SK-MEL-5 (cell line): ENCODE measurements around the gene ZC3H10. TPM values are rescaled to one million over a fixed set of nuclear protein-coding genes. Genes with fewer than 3 reads are reported as not detected.

Experiments
- DNase-seq: peaks from one replicate; pipeline ENCODE4 v3.0.0-alpha.2; 2016; ENCODE audit warnings: low read depth, low spot score
- in situ Hi-C: cut with HindIII; loops from 2 replicates; pipeline ENCODE4 v1.10.0; 2016; ENCODE audit warnings: low sequenced_read_pairs, high pct_unique_total_duplicates, low pct_unique_long_range_greater_than_20kb
- total RNA-seq: library from RNA; depleted of rRNA; stranded (reverse); fragments of >200 nt; shearing (Covaris generic); gene quantifications from 2 replicates; pipeline ENCODE4 v1.2.3, GENCODE V29; 2014

The ZC3H10 gene
- total RNA-seq, 1 experiment from 2014 or later = 7.3 TPM

DNA sequence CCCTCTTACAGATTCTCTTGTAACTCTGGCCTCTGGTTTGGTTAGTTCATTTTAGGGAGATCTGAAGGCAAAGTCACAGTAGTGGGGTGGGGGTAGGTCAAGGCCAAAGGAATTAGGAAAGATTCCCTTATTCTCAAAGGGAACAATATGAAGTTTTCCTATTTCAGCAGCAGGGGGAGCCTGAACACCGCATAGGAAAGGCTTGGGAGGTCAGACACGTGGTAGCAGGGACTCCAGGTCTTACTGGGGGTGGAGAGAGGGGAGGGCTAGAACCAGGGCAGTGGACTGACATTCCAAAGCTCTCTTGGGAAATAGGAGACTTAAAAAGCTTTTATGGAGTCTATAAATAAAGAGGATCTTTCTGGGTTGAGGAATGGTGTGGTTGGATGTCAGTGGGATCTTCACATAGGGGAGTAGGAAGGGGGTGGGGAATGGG is 1.3 kb downstream of the ZC3H10 start:
- in situ Hi-C loops = loop anchor here (5.0 kb wide), 1 partner anchor 73 kb away; no protein-coding TSS in a partner anchor

DNA sequence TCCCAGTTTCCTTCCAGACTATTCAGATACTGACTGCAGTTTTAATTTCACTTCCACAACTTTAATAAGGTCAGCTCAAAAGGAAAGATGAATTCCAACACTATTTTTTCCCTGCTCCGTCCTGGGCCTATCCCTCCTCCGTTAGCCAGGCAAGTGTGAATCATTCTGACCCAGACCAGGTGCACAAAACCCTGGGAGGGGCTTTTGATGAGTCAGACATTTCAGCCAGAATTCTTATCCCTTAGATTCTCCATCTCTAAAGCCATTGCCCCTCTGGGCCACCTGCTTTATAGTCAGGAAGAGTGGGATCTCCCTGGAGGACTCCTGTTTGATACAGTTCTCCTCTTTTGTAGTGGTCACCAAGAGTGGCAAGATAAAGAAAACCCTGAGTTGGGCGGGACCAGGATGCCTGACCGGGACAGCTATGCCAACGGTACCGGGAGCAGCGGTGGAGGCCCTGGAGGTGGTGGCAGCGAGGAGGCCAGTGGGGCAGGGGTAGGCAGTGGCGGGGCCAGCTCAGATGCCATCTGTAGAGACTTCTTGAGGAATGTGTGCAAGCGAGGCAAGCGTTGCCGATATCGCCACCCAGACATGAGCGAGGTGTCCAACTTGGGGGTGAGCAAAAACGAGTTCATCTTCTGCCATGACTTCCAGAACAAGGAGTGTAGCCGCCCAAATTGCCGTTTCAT is 2.2 kb downstream of the ZC3H10 start:
- in situ Hi-C loops = no loop called here
- no peak for DNase-seq

More for the DNA sequence above, 1.3 kb downstream of the ZC3H10 start:
- DNase-seq = peak; percentile 95

DNA sequence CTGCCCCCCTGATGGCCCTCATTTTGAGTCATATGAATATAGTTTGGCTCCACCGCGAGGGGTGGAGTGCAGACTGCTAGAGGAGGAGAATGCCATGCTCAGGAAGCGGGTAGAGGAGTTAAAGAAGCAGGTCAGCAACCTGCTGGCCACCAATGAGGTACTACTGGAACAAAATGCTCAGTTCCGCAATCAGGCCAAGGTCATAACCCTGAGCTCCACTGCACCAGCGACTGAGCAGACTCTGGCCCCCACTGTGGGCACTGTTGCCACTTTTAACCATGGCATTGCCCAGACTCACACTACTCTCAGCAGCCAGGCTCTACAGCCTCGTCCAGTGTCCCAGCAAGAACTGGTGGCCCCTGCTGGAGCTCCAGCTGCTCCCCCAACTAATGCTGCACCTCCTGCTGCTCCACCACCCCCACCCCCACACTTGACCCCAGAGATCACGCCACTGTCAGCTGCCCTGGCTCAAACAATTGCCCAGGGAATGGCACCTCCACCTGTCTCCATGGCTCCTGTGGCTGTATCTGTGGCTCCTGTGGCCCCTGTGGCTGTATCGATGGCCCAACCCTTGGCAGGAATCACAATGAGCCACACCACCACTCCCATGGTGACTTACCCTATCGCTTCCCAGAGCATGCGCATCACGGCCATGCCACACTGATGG is 3.3 kb downstream of the ZC3H10 start:
- DNase-seq = no peak
- in situ Hi-C loops = no loop called here

DNA sequence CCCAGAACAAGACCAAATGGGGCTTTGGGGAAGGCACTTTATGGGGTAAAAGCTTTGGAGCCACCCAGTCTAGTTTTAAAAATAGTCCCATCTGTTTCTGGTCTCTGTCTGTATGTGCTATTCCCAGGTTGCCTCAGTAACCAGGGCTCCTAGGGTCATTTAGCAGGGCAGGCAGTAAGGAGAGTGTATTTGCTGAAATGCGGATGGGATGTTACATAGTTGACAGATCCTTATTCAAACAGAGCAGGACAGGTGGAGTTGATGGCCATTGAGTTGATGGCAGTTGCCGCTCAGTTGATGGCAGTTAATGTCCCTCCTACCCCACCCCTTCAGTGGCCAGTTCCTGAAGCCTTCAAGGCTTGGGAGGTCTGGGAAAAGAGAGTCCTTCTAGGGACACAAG is 4.6 kb downstream of the ZC3H10 start:
- DNase-seq = no peak
- in situ Hi-C loops = no loop called here

DNA sequence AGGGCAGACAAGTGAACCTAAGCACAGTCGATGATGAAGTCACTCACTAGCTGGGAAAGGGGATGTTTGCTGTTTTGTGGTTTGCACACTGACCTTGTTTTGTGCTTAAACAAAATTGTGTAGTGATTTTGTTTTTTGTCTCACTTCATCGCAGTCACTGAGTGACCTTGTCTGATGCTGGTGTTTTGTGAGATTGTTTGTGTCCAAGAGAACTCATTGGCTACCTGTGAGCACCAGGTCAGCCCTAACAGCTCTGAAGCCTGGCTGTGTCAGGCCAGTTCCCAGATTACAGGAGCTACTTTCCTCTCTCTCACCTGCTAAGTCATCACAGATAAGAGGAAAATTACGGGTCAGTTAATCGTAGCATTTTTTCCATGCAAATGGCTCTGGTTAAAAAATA is 6.1 kb downstream of the ZC3H10 start:
- in situ Hi-C loops = no loop called here
- DNase-seq = no peak

DNA sequence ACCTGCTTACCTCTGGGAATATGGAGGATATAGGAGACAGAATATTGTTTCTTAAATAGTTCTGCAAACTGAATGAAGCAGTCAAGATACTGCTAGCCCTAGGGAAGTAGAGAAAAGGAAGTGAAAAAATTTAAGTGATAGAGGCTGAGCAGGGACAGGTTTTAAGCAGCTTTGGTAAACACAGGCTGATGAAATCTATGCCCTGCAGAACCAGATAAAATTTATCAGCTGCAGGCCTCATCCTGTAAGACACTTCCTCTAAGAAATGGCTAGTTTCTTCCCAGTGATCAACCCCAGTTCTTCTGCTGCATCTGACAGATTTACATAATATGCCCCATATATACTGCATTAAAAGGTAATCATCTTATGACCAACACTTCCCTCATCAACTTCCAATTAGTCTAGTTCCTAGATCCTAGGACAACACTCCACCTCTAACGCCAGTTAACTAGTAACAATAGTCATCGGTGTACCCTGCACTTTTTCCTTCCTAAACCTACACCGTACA is 8.7 kb downstream of the ZC3H10 start:
- in situ Hi-C loops = no loop called here
- DNase-seq = no peak

DNA sequence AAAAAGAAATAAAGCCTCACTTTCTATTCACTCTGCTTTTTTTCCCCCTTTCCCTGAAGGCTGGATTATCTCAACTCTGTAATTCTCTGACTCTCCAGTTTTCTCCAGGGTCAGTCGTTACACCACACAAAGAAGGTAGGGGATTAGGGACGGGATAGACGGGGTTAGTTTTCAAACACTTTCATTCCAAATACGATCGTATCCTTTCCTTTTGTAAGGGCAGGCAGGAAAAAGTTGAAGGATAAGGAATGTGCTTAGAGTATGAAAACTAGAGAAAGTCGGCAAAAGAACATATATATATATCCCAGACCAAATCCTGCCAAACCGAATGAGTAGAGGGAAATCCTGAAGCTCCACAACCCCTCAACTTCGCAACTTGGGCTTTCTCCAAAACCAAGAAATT is 9.4 kb downstream of the ZC3H10 start:
- DNase-seq = no peak
- in situ Hi-C loops = no loop called here

DNA sequence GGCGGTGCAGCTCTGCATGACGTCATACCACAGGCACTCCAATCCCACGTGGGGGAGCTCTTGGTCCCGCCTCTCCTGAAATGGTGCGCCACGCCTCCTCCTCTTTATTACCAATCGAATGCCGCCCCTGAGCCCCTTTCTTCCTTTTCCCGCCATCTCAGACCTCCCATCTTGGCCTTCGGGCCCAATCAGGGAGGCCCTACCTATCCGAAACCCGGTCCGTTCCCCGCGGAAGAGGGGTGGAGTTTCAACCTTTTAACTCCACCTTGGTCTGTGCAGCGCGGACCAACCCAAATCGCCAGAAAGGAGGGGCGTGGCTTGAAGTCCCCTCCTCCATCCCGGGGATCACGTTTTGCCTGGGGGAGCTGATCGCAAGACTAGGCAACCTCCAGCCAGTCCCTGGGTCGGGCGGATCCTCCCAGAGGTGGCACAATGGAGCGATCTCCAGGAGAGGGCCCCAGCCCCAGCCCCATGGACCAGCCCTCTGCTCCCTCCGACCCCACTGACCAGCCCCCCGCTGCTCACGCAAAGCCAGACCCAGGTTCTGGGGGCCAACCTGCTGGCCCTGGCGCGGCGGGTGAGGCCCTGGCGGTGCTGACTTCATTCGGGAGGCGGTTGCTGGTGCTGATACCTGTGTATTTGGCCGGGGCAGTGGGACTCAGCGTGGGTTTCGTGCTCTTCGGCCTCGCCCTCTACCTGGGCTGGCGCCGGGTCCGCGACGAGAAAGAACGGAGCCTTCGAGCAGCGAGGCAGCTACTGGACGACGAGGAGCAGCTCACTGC is 10.0 kb downstream of the ZC3H10 start, which contains the start of gene ESYT1:
TSS of gene ESYT1 (plus strand) at position 380 of the 782 bp plus-strand sequence. CDS start at position 433, 53 bp downstream.
- in situ Hi-C loops = no loop called here

DNA sequence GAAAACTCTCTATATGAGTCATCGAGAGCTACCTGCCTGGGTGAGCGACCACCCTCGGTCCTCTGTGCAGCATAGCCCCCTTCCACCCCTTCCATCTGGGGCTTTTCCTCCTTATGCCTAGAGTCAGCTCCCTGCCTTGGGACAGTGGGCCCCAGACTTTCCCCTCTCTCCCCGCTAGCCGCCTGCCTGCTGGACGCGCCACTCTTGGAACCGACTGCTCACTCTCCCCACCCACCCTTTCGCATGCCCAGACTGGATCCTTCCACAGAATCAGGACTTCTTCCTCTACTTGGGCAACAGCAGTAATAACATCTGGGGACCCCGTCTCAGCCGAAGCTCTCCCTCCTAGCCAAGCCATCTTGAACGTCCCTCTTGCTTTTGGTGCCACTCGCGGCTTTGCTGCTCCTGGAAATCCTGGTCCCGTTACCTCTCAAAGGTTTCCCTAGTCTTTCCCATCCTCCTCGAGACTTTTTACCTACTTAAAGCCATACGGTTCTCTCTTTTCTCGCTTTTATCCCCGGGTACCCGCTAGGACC is 10.7 kb downstream of the ZC3H10 start:
- in situ Hi-C loops = no loop called here
- peak; percentile 8 for DNase-seq

More for the DNA sequence above, 10.0 kb downstream of the ZC3H10 start, which contains the start of gene ESYT1:
- peak; percentile 100 for DNase-seq

DNA sequence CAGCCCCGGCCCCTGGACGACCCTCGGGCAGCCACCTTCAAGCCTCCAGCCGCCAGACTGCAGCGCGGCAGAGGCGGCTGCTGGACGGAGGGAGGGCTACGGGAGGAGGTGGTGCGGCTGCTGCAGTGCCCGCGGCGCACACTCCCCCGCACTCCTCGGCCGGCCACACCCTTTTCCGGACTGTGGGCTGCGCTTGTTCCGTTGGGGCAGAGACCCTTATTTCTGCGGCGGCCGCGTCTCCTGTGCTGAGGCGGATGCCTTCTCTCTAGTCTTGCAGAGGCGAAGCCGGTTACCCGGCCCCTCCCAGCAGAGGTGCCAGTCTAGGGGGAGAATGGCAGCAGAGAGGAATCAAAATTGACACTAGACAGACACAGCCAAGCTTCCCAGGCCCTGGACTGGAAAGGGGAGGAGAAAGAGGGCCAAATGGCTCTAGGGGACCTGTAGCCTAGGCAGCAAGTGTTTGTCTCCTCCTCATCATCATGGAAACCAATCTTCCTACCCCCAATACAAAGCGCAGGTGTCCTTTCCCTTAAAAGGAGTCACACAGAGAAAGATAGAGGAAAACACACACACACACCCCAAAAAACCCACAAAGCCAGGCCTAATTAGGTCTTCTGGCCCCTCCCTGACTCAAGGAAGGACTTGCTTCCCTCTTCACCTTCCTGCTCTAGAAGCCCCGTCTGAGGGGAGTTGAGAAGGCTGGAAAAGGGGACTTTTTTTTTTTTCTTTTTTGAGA is 11.3 kb downstream of the ZC3H10 start:
- DNase-seq = peak; percentile 40
- in situ Hi-C loops = no loop called here

DNA sequence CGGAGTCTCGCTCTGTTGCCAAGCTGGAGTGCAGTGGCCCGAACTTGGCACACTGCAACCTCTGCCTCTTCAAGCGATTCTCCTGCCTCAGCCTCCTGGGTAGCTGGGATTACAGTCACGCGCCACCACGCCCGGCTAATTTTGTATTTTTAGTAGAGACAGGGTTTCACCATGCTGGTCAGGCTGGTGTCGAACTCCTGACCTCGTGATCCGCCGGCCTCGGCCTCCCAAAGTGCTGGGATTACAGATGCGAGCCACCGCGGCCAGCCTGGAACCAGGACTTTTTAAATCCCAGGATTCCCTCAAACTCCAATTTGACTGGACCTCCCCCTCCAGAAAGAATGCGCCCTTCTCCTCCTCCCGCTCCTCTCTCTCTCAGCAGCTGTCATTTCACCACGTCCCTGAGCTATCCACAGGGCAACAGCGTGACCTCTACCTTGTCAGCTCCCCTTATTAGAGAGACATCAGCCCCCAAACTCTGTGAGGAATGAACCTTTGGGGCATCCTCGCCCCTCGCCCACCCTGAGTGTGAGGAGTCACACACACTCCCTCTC is 12.0 kb downstream of the ZC3H10 start:
- no peak for DNase-seq
- in situ Hi-C loops = no loop called here

DNA sequence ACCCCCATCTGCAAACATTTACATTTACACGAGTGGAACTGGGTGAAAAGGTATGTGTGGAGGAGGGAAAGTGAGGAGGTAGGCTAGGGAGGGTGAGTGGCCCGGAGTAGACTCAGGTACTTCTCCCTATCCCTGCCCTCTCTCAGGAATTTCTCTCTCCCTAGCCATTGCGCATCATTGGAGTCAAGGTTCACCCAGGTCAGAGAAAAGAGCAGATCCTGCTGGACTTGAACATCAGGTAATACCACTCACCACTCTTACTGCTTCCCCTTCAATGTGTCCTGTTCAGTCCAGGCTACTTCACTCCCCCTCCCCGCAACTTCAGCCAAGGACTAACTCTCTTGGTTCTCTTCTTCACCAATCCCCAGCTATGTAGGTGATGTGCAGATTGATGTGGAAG is 12.8 kb downstream of the ZC3H10 start:
- DNase-seq = no peak
- in situ Hi-C loops = no loop called here

DNA sequence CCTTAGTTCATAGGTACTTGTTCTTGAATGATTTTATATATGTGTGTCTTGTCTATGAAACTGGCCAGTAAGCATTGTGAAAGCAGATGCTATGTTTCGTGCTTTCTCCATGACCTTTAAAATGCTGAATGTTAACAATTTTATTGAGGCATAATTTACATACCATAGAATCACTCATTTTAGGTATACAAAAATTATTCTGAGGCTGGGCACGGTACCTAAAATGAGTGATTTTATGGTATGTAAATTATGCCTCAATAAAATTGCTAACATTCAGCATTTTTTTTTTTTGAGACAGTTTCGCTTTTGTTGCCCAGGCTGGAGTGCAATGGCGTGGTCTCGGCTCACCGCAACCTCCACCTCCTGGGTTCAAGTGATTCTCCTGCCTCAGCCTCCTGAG is 16.8 kb downstream of the ZC3H10 start:
- no peak for DNase-seq
- in situ Hi-C loops = no loop called here

DNA sequence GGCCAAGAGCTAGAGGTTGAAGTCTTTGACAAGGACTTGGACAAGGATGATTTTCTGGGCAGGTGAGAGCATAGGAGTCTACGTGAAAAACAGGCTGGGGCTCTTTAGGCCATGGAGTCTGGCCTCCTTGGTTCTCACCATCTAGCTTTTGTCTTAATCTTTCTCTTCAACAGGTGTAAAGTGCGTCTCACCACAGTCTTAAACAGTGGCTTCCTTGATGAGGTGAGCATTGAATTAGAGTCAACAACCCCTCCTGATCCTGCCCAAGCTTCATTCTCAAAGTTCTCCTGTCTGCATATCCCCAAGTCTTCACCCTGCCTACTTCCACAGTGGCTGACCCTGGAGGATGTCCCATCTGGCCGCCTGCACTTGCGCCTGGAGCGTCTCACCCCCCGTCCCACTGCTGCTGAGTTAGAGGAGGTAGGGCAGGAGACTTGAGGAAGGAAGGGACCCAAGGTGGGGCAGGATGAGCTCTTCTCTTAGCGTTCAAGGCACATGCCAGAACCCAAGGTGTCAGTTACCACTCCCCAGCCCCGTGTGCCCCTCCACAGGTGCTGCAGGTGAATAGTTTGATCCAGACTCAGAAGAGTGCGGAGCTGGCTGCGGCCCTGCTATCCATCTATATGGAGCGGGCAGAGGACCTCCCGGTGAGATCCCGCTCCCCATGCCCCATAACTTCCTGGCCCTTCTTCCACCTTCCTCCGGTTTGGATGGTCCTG is 19.9 kb downstream of the ZC3H10 start:
- in situ Hi-C loops = no loop called here
- no peak for DNase-seq

DNA sequence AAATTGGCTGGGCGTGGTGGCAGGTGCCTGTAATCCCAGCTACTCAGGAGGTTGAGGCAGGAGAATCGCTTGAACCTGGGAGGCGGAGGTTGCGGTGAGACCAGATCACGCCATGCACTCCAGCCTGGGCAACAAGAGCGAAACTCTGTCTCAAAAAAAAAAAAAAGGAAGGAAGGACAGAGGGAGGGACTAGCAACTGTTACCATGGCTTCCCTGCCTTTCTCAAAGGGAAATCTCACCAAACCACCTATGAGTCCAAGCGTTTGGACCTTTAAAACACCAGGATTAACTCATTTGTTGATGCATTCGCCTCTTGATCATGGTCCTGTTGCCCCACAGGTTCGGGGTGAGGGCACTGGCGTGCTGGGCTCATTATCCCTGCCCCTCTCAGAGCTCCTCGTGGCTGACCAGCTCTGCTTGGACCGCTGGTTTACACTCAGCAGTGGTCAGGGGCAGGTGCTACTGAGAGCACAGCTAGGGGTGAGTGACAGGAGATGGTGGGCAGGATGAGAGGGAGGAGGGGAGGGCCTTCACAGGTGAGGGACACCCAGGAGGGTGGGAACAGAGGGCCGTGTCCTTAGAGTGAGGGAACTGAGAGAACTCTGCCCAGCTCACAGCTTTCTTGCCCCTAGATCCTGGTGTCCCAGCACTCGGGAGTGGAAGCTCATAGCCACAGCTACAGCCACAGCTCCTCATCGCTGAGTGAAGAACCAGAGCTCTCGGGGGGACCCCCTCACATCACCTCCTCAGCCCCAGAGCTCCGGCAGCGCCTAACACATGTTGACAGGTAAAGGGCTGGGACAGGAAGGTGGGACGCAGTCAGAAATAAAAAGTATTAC is 24.1 kb downstream of the ZC3H10 start:
- in situ Hi-C loops = no loop called here
- DNase-seq = no peak

DNA sequence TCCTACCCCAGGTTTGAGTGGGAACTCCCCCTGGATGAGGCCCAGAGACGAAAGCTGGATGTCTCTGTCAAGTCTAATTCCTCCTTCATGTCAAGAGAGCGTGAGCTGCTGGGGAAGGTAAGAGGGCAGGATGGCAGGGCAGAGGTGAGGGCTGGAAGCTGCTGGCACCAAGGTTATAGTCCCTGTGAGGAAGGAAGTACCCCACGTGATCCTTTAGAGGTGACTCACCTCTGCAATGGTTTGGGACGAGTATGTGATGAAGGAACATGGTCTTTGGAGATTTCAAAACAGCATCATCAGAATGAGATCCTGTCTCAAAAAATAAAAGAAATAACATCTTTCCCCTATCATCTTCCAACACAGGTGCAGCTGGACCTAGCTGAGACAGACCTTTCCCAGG is 25.2 kb downstream of the ZC3H10 start:
- in situ Hi-C loops = no loop called here
- no peak for DNase-seq
